PC-9 (cell line): ENCODE results near the gene EVL. TPM values are rescaled to one million over a fixed set of nuclear protein-coding genes. Genes with fewer than 3 reads are reported as not detected.

Source experiments
- BruUV-seq: library from RNA; stranded (reverse); fragments of 400-500 nt; replicated peaks from 2 replicates; lab custom pipeline; 2021; lab: Mats Ljungman, UMichigan
- CTCF ChIA-PET: fragments of 300-600 bp; sonication (Branson Sonifier 250); formaldehyde crosslinking; loops from one replicate; lab custom pipeline; 2022; ENCODE audit warnings: antibody characterized with exemption; lab: Charles Lee
- POLR2A ChIA-PET: fragments of 300-600 bp; sonication (Branson Sonifier 250); formaldehyde crosslinking; loops from one replicate; lab custom pipeline; 2022; ENCODE audit warnings: antibody characterized with exemption; ENCODE audit not compliant: unreplicated experiment; lab: Charles Lee
- DNase-seq, 2 experiments: peaks; one replicate each; pipeline versions ENCODE4 v3.0.0 to v3.0.0-alpha.2; 2015 to 2022; ENCODE audit warnings: mixed read lengths in 1 of 2
- H2AFZ ChIP-seq: fragments of 200-600 bp; sonication (generic); 2 replicates; pipeline ENCODE4 v1.8.1; 2017; ENCODE audit warnings: antibody characterized with exemption
- H3F3A ChIP-seq: fragments of 200-600 bp; sonication (generic); 2 replicates; pipeline ENCODE4 v1.8.1; 2017; ENCODE audit warnings: antibody characterized with exemption, mild to moderate bottlenecking, low read depth; ENCODE audit not compliant: insufficient read depth
- H3K27ac ChIP-seq: fragments of 200-600 bp; sonication (generic); 2 replicates; pipeline ENCODE4 v1.6.1; 2016; ENCODE audit warnings: mixed run types
- H3K27me3 ChIP-seq: fragments of 200-600 bp; sonication (generic); 2 replicates; pipeline ENCODE4 v1.6.1; 2016; ENCODE audit warnings: low read depth, mixed run types; ENCODE audit not compliant: insufficient read depth
- H3K36me3 ChIP-seq: fragments of 200-600 bp; sonication (generic); 2 replicates; pipeline ENCODE4 v1.6.1; 2016; ENCODE audit warnings: low read depth, mixed run types
- H3K4me1 ChIP-seq: fragments of 200-600 bp; sonication (generic); replicated peaks from 2 replicates; pipeline ENCODE4 v1.6.1; 2016; ENCODE audit warnings: mixed run types; ENCODE audit not compliant: insufficient read depth
- H3K4me2 ChIP-seq: fragments of 200-600 bp; sonication (generic); 2 replicates; pipeline ENCODE4 v1.6.1; 2017; ENCODE audit warnings: mixed run types
- H3K4me3 ChIP-seq: fragments of 200-600 bp; sonication (generic); 2 replicates; pipeline ENCODE4 v1.6.1; 2016; ENCODE audit warnings: mixed run types
- H3K79me2 ChIP-seq: fragments of 200-600 bp; sonication (generic); 2 replicates; pipeline ENCODE4 v1.6.1; 2017; ENCODE audit warnings: low read depth, mixed run types
- H3K9me2 ChIP-seq: fragments of 200-600 bp; sonication (generic); 2 replicates; pipeline ENCODE4 v1.8.1; 2017; ENCODE audit warnings: mild to moderate bottlenecking; ENCODE audit not compliant: insufficient read depth
- H3K9me3 ChIP-seq: fragments of 200-600 bp; sonication (generic); 2 replicates; pipeline ENCODE4 v1.8.1; 2016; ENCODE audit warnings: low read depth; ENCODE audit not compliant: insufficient read depth
- H4K20me1 ChIP-seq: fragments of 200-600 bp; sonication (generic); 2 replicates; pipeline ENCODE4 v1.8.1; 2017; ENCODE audit not compliant: insufficient read depth
- CTCF ChIP-seq: fragments of 200-600 bp; sonication (generic); conservative IDR thresholded peaks from 2 replicates; pipeline ENCODE4 v1.6.1; 2017; ENCODE audit warnings: mixed run types, antibody characterized with exemption, mild to moderate bottlenecking, moderate library complexity
- EZH2 ChIP-seq: fragments of 200-600 bp; sonication (generic); IDR thresholded peaks from 2 replicates; pipeline ENCODE4 v1.8.0; 2017; ENCODE audit warnings: antibody characterized with exemption, low read depth
- intact Hi-C: fragments of 100-400 bp; cut with micrococcal nuclease; formaldehyde crosslinking; loops from one replicate; pipeline ENCODE4 v1.10.0; 2022; ENCODE audit not compliant: unreplicated experiment
- total RNA-seq: library from RNA; stranded (reverse); gene quantifications from 2 replicates; pipeline ENCODE4 v1.2.3, GENCODE V29; 2021

The EVL gene
- total RNA-seq, 1 experiment from 2014 or later = 5.9 TPM

- H3K36me3 ChIP-seq = no peaks in the 10 kb centered on the region
- intact Hi-C loops = no loop called here
- no TSS peak for BruUV-seq
- H3F3A ChIP-seq = no peaks in the 10 kb centered on the region
- no peak overlapping the region for H3K27ac ChIP-seq
- ChIA-PET POLR2A (no interaction called here), CTCF (no interaction called here)
- no peaks in the 10 kb centered on the region for H3K4me1 ChIP-seq
- no peaks in the 10 kb centered on the region for H3K9me3 ChIP-seq
- no peak overlapping the region for H3K4me3 ChIP-seq
- H3K9me2 ChIP-seq = no peaks in the 10 kb centered on the region
- no peak for TF ChIP-seq EZH2
- no peak for TF ChIP-seq CTCF
- DNase-seq = no peak
- no peak overlapping the region for H2AFZ ChIP-seq
- H3K27me3 ChIP-seq = no peaks in the 10 kb centered on the region
- no peaks in the 10 kb centered on the region for H4K20me1 ChIP-seq
- no peaks in the 10 kb centered on the region for H3K79me2 ChIP-seq
- no peak overlapping the region for H3K4me2 ChIP-seq
These were observed 52.6 kb downstream of the EVL start for GRCh38 chr14:100117633-100118395.

- intact Hi-C loops = no loop called here
- no TSS peak for BruUV-seq
These were observed 53.3 kb downstream of the EVL start for GRCh38 chr14:100118396-100119011.

GRCh38 chr14:100119251-100119650 lies 54.0 kb downstream of the EVL start:
- no peaks in the 10 kb centered on the region for H3K27me3 ChIP-seq
- DNase-seq = no peak
- no peaks in the 10 kb centered on the region for H3K9me3 ChIP-seq
- POLR2A ChIA-PET = no interaction called here
- intact Hi-C loops = no loop called here
- H3K36me3 ChIP-seq = no peaks in the 10 kb centered on the region
- no peaks in the 10 kb centered on the region for H3F3A ChIP-seq
- H4K20me1 ChIP-seq = no peaks in the 10 kb centered on the region
- H2AFZ ChIP-seq = no peak overlapping the region
- H3K4me1 ChIP-seq = no peaks in the 10 kb centered on the region
- TF ChIP-seq EZH2 = no peak
- TF ChIP-seq CTCF = no peak
- H3K4me2 ChIP-seq = no peak overlapping the region
- H3K9me2 ChIP-seq = no peaks in the 10 kb centered on the region
- CTCF ChIA-PET = no interaction called here
- H3K4me3 ChIP-seq = no peak overlapping the region
- no peak overlapping the region for H3K27ac ChIP-seq
- no TSS peak for BruUV-seq
- H3K79me2 ChIP-seq = no peaks in the 10 kb centered on the region

More at GRCh38 chr14:100118396-100119011, 53.3 kb downstream of the EVL start:
- no peak overlapping the region for H3K4me3 ChIP-seq
- ChIA-PET CTCF (no interaction called here), POLR2A (no interaction called here)
- H3K9me2 ChIP-seq = no peaks in the 10 kb centered on the region
- no peak overlapping the region for H2AFZ ChIP-seq
- TF ChIP-seq EZH2 = no peak
- no peak for TF ChIP-seq CTCF
- no peak overlapping the region for H3K27ac ChIP-seq
- DNase-seq = no peak
- H4K20me1 ChIP-seq = no peaks in the 10 kb centered on the region
- no peaks in the 10 kb centered on the region for H3K9me3 ChIP-seq
- H3K79me2 ChIP-seq = no peaks in the 10 kb centered on the region
- no peaks in the 10 kb centered on the region for H3K4me1 ChIP-seq
- no peaks in the 10 kb centered on the region for H3K27me3 ChIP-seq
- H3F3A ChIP-seq = no peaks in the 10 kb centered on the region
- H3K4me2 ChIP-seq = no peak overlapping the region
- no peaks in the 10 kb centered on the region for H3K36me3 ChIP-seq
